Gastrocnemius medialis (tissue), 4 donors: ENCODE measurements around the gene FBXW9. TPM values are rescaled to one million over a fixed set of nuclear protein-coding genes. Genes with fewer than 3 reads are reported as not detected.
"Not testable (repeated sequence)": the region's sequence is repeated elsewhere in the genome, so short reads cannot be mapped to it uniquely, and the experiment has no call there.

Source experiments
- ATAC-seq, 2 donors: fragments of 150-250 bp; one replicate each; pipeline ENCODE4 v1.9.1; 2016
- DNase-seq, 2 donors: peaks; one replicate each; pipeline ENCODE4 v3.0.0-alpha.2; 2019
- H3K27ac ChIP-seq, 4 donors: fragments of 200-600 bp; sonication (generic); 1 replicate in 1 of 4; 2 replicates in 3 of 4; pipeline ENCODE4 v1.5.1; 2016 to 2018; ENCODE audit warnings: mild to moderate bottlenecking in 2 of 4, moderate library complexity in 1 of 4
- H3K27me3 ChIP-seq, 3 donors: fragments of 200-600 bp; sonication (generic) in 2 of 3; 1 replicate in 1 of 3; 2 replicates in 2 of 3; pipeline versions ENCODE4 v1.5.1 to v1.6.0; 2016 to 2019; ENCODE audit warnings: mild to moderate bottlenecking in 1 of 3, moderate library complexity in 1 of 3
- H3K36me3 ChIP-seq, 2 donors: fragments of 200-600 bp; sonication (generic) in 1 of 2; one replicate each; pipeline ENCODE4 v1.5.1; 2017 to 2018
- H3K4me1 ChIP-seq, 2 donors: fragments of 200-600 bp; sonication (generic) in 1 of 2; one replicate each; pipeline ENCODE4 v1.5.1; 2016 to 2017; ENCODE audit warnings: mild to moderate bottlenecking in 2 of 2
- H3K4me3 ChIP-seq, 4 donors: fragments of 200-600 bp; sonication (generic) in 3 of 4; 1 replicate in 1 of 4; 2 replicates in 3 of 4; pipeline ENCODE4 v1.5.1; 2016 to 2019; ENCODE audit warnings: mild to moderate bottlenecking in 2 of 4
- H3K9me3 ChIP-seq, 3 donors: fragments of 200-600 bp; sonication (generic) in 2 of 3; 1 replicate in 1 of 3; 2 replicates in 2 of 3; pipeline ENCODE4 v1.5.1; 2016 to 2019
- POLR2A ChIP-seq, 2 donors: fragments of 450-650 bp; IDR thresholded peaks; one replicate each; pipeline ENCODE4 v1.6.1; 2017; ENCODE audit warnings: antibody characterized with exemption in 2 of 2, mild to moderate bottlenecking in 2 of 2, moderate library complexity in 2 of 2
- in situ Hi-C, 4 donors: fragments of 200-750 bp; cut with MboI; loops; one replicate each; pipeline versions ENCODE4 v1.15.0 to v1.8.0; 2017; ENCODE audit warnings: low sequenced_read_pairs in 4 of 4
- intact Hi-C: fragments of 100-400 bp; cut with DNase I; formaldehyde crosslinking; loops from one replicate; pipeline ENCODE4 v1.15.1; 2023; ENCODE audit warnings: low total_unique reads
- total RNA-seq, 4 donors: library from RNA; depleted of rRNA; stranded (reverse); fragments of >200 nt; gene quantifications; one replicate each; pipeline versions ENCODE4 v1.1.0 to v1.2.3, GENCODE V29; 2016
- TF ChIP-seq, protein P1 (sequence below), 5 experiments: fragments of 450-650 bp in 3 of 5; fragments of 200-600 bp in 2 of 5; sonication (generic) in 2 of 5; IDR thresholded peaks in 4 of 5; conservative IDR thresholded peaks in 1 of 5; 1 replicate in 4 of 5; 2 replicates in 1 of 5; pipeline ENCODE4 v1.5.1; 2016 to 2019; ENCODE audit warnings: antibody characterized with exemption in 5 of 5, mild to moderate bottlenecking in 3 of 5, moderate library complexity in 3 of 5

The FBXW9 gene
- total RNA-seq, 4 donors from 2014 or later, result 2.5 to 5.8 (median 3.3) TPM

DNA sequence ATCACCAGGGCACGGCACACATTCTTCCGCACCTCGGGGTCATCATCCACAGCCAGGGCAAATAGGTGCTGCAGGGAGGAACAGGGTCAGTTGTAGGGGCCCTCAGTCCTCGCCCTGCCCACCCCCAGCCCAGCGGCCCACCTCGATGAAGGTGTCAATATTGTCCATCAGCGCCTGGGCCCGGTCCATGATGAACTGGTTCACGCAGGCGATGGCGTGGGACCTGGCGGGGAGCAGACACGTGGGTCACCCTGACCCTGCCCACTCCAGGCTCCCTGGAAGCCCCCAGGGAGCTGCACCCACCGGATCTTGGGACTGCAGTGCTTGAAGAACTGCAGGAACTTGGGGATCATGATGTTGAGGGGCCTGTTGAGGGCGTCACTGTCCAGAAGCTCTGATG lies 18.7 kb upstream of the FBXW9 start:
- ATAC-seq, result no peak
- peaks cover 0 to 81% of the 10 kb centered on the region in 2 donors for H3K36me3 ChIP-seq
- H3K9me3 ChIP-seq, result no peaks in the 10 kb centered on the region
- H3K4me1 ChIP-seq, result peaks cover 2 to 6% of the 10 kb centered on the region in 2 donors
- no peak overlapping the region for H3K4me3 ChIP-seq
- DNase-seq, result no peak
- in situ Hi-C loops, result no loop called here
- TF ChIP-seq POLR2A (IDR thresholded peaks at IDR 0.05), result no peak
- TF ChIP-seq, protein P1, sequence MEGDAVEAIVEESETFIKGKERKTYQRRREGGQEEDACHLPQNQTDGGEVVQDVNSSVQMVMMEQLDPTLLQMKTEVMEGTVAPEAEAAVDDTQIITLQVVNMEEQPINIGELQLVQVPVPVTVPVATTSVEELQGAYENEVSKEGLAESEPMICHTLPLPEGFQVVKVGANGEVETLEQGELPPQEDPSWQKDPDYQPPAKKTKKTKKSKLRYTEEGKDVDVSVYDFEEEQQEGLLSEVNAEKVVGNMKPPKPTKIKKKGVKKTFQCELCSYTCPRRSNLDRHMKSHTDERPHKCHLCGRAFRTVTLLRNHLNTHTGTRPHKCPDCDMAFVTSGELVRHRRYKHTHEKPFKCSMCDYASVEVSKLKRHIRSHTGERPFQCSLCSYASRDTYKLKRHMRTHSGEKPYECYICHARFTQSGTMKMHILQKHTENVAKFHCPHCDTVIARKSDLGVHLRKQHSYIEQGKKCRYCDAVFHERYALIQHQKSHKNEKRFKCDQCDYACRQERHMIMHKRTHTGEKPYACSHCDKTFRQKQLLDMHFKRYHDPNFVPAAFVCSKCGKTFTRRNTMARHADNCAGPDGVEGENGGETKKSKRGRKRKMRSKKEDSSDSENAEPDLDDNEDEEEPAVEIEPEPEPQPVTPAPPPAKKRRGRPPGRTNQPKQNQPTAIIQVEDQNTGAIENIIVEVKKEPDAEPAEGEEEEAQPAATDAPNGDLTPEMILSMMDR (IDR thresholded peaks at IDR 0.05 in 4 of 5, conservative IDR thresholded peaks at IDR 0.05 in 1 of 5), result no peak
- H3K27me3 ChIP-seq, result no peaks in the 10 kb centered on the region
- no peak overlapping the region for H3K27ac ChIP-seq
- intact Hi-C loops, result no loop called here

DNA sequence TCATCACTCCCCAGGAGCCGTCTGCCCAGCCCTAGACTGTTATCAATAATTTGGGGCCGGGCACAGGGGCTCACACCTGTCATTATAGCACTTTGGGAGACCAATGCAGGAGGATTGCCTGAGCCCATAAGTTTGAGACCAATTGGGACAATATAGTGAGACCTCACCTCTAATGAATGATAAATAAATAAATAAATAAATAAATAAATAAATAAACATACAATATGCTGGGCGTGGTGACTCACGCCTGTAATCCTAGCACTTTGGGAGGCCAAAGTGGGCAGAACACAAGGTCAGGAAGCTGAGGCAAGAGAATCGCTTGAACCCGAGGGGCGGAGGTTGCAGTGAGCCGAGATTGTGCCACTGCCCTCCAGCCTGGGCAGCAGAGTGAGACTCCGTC lies 16.9 kb upstream of the FBXW9 start:
- intact Hi-C loops, result loop anchor here (5.0 kb wide), 1 partner anchor 44 kb away; no protein-coding TSS in a partner anchor
- H3K27me3 ChIP-seq, in situ Hi-C loops, H3K27ac ChIP-seq, H3K9me3 ChIP-seq, ATAC-seq, H3K4me3 ChIP-seq, DNase-seq, H3K4me1 ChIP-seq: not testable (repeated sequence)
- peaks cover 0 to 92% of the 10 kb centered on the region in 2 donors for H3K36me3 ChIP-seq

DNA sequence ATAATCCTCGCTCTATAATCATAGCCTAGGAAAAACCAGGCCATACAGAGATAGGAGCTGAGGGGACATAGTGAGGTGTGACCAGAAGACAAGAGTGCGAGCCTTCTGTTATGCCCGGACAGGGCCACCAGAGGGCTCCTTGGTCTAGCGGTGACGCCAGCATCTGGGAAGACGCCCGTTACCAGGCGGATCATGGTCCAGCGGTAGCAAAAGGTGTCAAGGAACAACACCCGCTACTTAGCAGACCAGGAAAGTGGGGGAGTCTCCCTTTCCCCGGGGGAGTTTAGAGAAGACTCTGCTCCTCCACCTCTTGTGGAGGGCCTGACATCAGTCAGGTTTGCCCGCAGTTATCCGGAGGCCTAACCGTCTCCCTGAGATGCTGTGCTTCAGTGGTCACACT lies 15.6 kb upstream of the FBXW9 start:
- intact Hi-C loops, result loop anchor here (5.0 kb wide), 1 partner anchor 45 kb away; no protein-coding TSS in a partner anchor
- DNase-seq, result peak in 1 of 2 donors; percentile 51
- TF ChIP-seq, protein P1 (IDR thresholded peaks at IDR 0.05 in 4 of 5, conservative IDR thresholded peaks at IDR 0.05 in 1 of 5), result peak in 4 of 5 experiments; percentile 7 to 42 (median 30)
- H3K4me3 ChIP-seq, in situ Hi-C loops, H3K9me3 ChIP-seq, H3K4me1 ChIP-seq, H3K27me3 ChIP-seq, ATAC-seq, H3K27ac ChIP-seq: not testable (repeated sequence)
- peaks cover 0 to 91% of the 10 kb centered on the region in 2 donors for H3K36me3 ChIP-seq

DNA sequence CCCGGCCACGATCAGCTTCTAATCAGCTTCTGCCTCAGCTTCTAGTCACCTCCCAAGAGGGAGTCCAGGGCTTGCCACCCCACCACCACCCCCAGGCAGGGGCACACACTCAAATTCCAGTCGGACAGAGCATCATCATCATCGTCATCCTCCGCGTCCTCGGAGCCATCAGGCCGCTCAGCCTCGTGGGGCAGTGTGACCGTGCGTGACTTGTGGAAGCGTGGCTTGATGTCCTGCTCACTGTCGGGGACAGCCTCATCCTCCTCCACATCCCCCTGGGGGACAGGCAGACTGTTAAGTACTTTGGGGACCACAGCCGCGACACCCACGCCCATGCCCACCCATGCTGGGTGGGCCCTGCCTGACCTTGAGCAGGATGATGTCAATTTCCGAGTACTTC lies 14.8 kb upstream of the FBXW9 start:
- no peak overlapping the region for H3K27ac ChIP-seq
- no peaks in the 10 kb centered on the region for H3K27me3 ChIP-seq
- in situ Hi-C loops (no loop called here), intact Hi-C loops (loop anchor here (5.0 kb wide), 1 partner anchor 46 kb away; no protein-coding TSS in a partner anchor)
- no peaks in the 10 kb centered on the region for H3K4me1 ChIP-seq
- no peak for DNase-seq
- no peak for ATAC-seq
- no peak overlapping the region for H3K4me3 ChIP-seq
- peaks cover 0 to 92% of the 10 kb centered on the region in 2 donors for H3K36me3 ChIP-seq
- TF ChIP-seq, protein P1 (IDR thresholded peaks at IDR 0.05 in 4 of 5, conservative IDR thresholded peaks at IDR 0.05 in 1 of 5), result no peak
- no peak for TF ChIP-seq POLR2A (IDR thresholded peaks at IDR 0.05)
- H3K9me3 ChIP-seq, result no peaks in the 10 kb centered on the region

DNA sequence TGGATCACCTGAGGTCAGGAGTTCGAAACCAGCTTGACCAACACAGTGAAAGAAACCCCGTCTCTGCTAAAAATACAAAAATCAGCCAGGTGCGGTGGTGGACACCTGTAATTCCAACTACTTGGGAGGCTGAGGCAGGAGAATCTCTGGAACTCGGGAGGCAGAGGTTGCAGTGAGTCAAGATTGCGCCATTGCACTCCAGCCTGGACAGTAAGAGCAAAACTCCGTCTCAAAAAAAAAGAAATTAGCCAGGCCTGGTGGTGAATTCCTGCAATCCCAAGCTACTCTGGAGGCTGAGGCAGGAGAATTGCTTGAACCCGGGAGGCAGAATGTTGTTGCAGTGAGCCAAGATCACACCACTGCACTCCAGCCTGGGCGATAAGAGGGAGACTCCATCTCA lies 12.2 kb upstream of the FBXW9 start:
- DNase-seq, result no peak
- no peak overlapping the region for H3K27ac ChIP-seq
- H3K4me1 ChIP-seq, result no peaks in the 10 kb centered on the region
- ATAC-seq, result no peak
- TF ChIP-seq POLR2A (IDR thresholded peaks at IDR 0.05), result no peak
- H3K27me3 ChIP-seq, result no peaks in the 10 kb centered on the region
- no peaks in the 10 kb centered on the region for H3K9me3 ChIP-seq
- in situ Hi-C loops, result no loop called here
- H3K4me3 ChIP-seq, result no peak overlapping the region
- intact Hi-C loops, result no loop called here
- H3K36me3 ChIP-seq, result peaks cover 0 to 94% of the 10 kb centered on the region in 2 donors

DNA sequence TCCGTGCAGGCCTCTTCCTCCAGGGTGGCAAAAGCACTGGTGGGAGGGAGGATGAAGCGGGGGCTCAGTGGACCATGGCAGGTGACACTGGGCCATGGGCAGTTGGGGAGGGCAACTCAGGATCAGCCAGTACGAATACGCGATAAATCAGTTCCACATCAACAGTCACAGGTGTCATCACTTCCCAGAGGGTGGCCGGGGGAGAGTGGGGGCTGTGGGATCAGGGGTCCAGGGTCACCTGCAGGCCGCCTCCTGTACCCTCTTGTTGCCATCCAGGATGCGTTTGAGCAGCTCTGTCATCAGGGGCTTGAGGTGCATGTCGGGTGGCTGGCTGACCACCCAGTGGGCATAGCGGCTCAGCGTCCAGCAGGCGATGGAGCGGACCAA lies 9.9 kb upstream of the FBXW9 start:
- DNase-seq, result no peak
- no peak for ATAC-seq
- Histone ChIP-seq H3K27me3 (no peaks in the 10 kb centered on the region), H3K9me3 (no peaks in the 10 kb centered on the region), H3K4me1 (no peaks in the 10 kb centered on the region), H3K27ac (no peak overlapping the region), H3K36me3 (peaks cover 0 to 97% of the 10 kb centered on the region in 2 donors), H3K4me3 (no peak overlapping the region)
- intact Hi-C loops (no loop called here), in situ Hi-C loops (no loop called here)
- TF ChIP-seq, protein P1 (IDR thresholded peaks at IDR 0.05 in 4 of 5, conservative IDR thresholded peaks at IDR 0.05 in 1 of 5), result no peak
- no peak for TF ChIP-seq POLR2A (IDR thresholded peaks at IDR 0.05)
